ENCODE data around the gene ZNFX1. TPM values are rescaled to one million over a fixed set of nuclear protein-coding genes. Genes with fewer than 3 reads are reported as not detected.

ZNFX1 gene
- total and polyA plus RNA-seq, 2 donors (not counting 1 experiment from before 2014, with no cell fraction given), result 10.3 to 37.9 TPM

GRCh38 chr20:49318430-49319207 is 40.8 kb upstream of the ZNFX1 start:
- POLR2A ChIA-PET, result no interaction called here
- H4K20me1 ChIP-seq (ENCODE audit: control insufficient read depth, insufficient read depth, low read length, poor library complexity, severe bottlenecking), result no peaks in the 10 kb centered on the region
- TF ChIP-seq EZH2 (IDR thresholded peaks at IDR 0.05; ENCODE audit: borderline replicate concordance, insufficient read depth, low read depth, low read length, poor library complexity, severe bottlenecking), result no peak
- TF ChIP-seq, protein P1, sequence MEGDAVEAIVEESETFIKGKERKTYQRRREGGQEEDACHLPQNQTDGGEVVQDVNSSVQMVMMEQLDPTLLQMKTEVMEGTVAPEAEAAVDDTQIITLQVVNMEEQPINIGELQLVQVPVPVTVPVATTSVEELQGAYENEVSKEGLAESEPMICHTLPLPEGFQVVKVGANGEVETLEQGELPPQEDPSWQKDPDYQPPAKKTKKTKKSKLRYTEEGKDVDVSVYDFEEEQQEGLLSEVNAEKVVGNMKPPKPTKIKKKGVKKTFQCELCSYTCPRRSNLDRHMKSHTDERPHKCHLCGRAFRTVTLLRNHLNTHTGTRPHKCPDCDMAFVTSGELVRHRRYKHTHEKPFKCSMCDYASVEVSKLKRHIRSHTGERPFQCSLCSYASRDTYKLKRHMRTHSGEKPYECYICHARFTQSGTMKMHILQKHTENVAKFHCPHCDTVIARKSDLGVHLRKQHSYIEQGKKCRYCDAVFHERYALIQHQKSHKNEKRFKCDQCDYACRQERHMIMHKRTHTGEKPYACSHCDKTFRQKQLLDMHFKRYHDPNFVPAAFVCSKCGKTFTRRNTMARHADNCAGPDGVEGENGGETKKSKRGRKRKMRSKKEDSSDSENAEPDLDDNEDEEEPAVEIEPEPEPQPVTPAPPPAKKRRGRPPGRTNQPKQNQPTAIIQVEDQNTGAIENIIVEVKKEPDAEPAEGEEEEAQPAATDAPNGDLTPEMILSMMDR (IDR thresholded peaks at IDR 0.05), result no peak
- H3K27ac ChIP-seq (ENCODE audit: low read length in 2 of 2), result no peak overlapping the region
- no peaks in the 10 kb centered on the region for H3K79me2 ChIP-seq (ENCODE audit: control insufficient read depth, insufficient read depth, low read length)
- CTCF ChIA-PET, result interaction anchor here (1.4 kb wide), 1 partner anchor 12 kb away, joined by 3 read pairs; no protein-coding TSS in a partner anchor
- peaks cover 0 to 6% (median 1%) of the 10 kb centered on the region in 3 donors for H3K9me3 ChIP-seq (ENCODE audit: control extremely low read depth in 1 of 3, control insufficient read depth in 2 of 3, insufficient read depth in 1 of 3, low read length in 2 of 3)
- intact Hi-C loops (cut with micrococcal nuclease), result loop anchor here (5.0 kb wide), 1 partner anchor 214 kb away; no protein-coding TSS in a partner anchor
- H3K9me3 Mint-ChIP-seq (ENCODE audit: insufficient read depth), result no peaks in the 10 kb centered on the region
- H3K27ac Mint-ChIP-seq, result no peak overlapping the region
- peaks cover 0 to 56% (median 29%) of the 10 kb centered on the region in 4 experiments for H3K27me3 ChIP-seq (replicated peaks in 1 of 4; ENCODE audit: control extremely low read depth in 1 of 4, control insufficient read depth in 3 of 4, insufficient read depth in 4 of 4, low read length in 3 of 4)
- H3K4me1 ChIP-seq (ENCODE audit: control insufficient read depth in 2 of 2, insufficient read depth in 2 of 2, low read length in 2 of 2), result peaks cover 11 to 17% of the 10 kb centered on the region in 2 donors
- DNase-seq, result peak; percentile 41
- H3K36me3 ChIP-seq (replicated peaks in 1 of 2; ENCODE audit: control extremely low read depth in 1 of 2, control insufficient read depth in 1 of 2, extremely low read depth in 1 of 2, insufficient read depth in 2 of 2, low read length in 1 of 2), result no peaks in the 10 kb centered on the region
- H3K4me2 ChIP-seq (replicated peaks; ENCODE audit: low read depth, low read length, poor library complexity, severe bottlenecking), result peak overlapping the region; percentile 75
- peaks cover 44% of the 10 kb centered on the region for H3K27me3 Mint-ChIP-seq
- H3K4me3 Mint-ChIP-seq, result peak overlapping the region; percentile 79
- 2% methylated on average over 54 of the region's 70 CpGs for WGBS (ENCODE audit: insufficient coverage)
- peak overlapping the region in 2 of 5 experiments; percentile 33 to 46 for H3K4me3 ChIP-seq (ENCODE audit: control extremely low read depth in 1 of 5, extremely low read depth in 1 of 5, insufficient read depth in 1 of 5, low read depth in 2 of 5, low read length in 4 of 5)
- H3K9ac ChIP-seq (ENCODE audit: low read length), result peak overlapping the region; percentile 48
- no peak for ATAC-seq (ENCODE audit: low read depth)
- peak overlapping the region; percentile 64 for H2AFZ ChIP-seq (ENCODE audit: insufficient read depth, low read depth, low read length, poor library complexity, severe bottlenecking)
- peaks cover 12% of the 10 kb centered on the region for H3K4me1 Mint-ChIP-seq

- CTCF ChIA-PET, result no interaction called here
- peaks cover 44% of the 10 kb centered on the region for H3K27me3 Mint-ChIP-seq
- peaks cover 0 to 6% (median 1%) of the 10 kb centered on the region in 3 donors for H3K9me3 ChIP-seq (ENCODE audit: control extremely low read depth in 1 of 3, control insufficient read depth in 2 of 3, insufficient read depth in 1 of 3, low read length in 2 of 3)
Measured at GRCh38 chr20:49318091-49318429, 40.2 kb upstream of the ZNFX1 start.

More at GRCh38 chr20:49318091-49318429, 40.2 kb upstream of the ZNFX1 start:
- DNase-seq, result no peak
- peak overlapping the region in 1 of 5 experiments; percentile 46 for H3K4me3 ChIP-seq (ENCODE audit: control extremely low read depth in 1 of 5, extremely low read depth in 1 of 5, insufficient read depth in 1 of 5, low read depth in 2 of 5, low read length in 4 of 5)
- H3K4me2 ChIP-seq (replicated peaks; ENCODE audit: low read depth, low read length, poor library complexity, severe bottlenecking), result peak overlapping the region; percentile 75
- no peaks in the 10 kb centered on the region for H3K36me3 ChIP-seq (replicated peaks in 1 of 2; ENCODE audit: control extremely low read depth in 1 of 2, control insufficient read depth in 1 of 2, extremely low read depth in 1 of 2, insufficient read depth in 2 of 2, low read length in 1 of 2)
- Mint-ChIP-seq H3K4me3 (peak overlapping the region; percentile 38), H3K9me3 (ENCODE audit: insufficient read depth) (no peaks in the 10 kb centered on the region), H3K4me1 (peaks cover 12% of the 10 kb centered on the region), H3K27ac (no peak overlapping the region)
- POLR2A ChIA-PET, result no interaction called here
- H3K79me2 ChIP-seq (ENCODE audit: control insufficient read depth, insufficient read depth, low read length), result no peaks in the 10 kb centered on the region
- no peak overlapping the region for H3K9ac ChIP-seq (ENCODE audit: low read length)
- peaks cover 0 to 56% (median 29%) of the 10 kb centered on the region in 4 experiments for H3K27me3 ChIP-seq (replicated peaks in 1 of 4; ENCODE audit: control extremely low read depth in 1 of 4, control insufficient read depth in 3 of 4, insufficient read depth in 4 of 4, low read length in 3 of 4)
- intact Hi-C loops (cut with micrococcal nuclease), result loop anchor here (5.0 kb wide), 1 partner anchor 214 kb away; no protein-coding TSS in a partner anchor
- H4K20me1 ChIP-seq (ENCODE audit: control insufficient read depth, insufficient read depth, low read length, poor library complexity, severe bottlenecking), result no peaks in the 10 kb centered on the region
- 12% methylated on average over 23 of the region's 23 CpGs for WGBS (ENCODE audit: insufficient coverage)
- TF ChIP-seq EZH2 (IDR thresholded peaks at IDR 0.05; ENCODE audit: borderline replicate concordance, insufficient read depth, low read depth, low read length, poor library complexity, severe bottlenecking), result no peak
- TF ChIP-seq, protein P1 (IDR thresholded peaks at IDR 0.05), result no peak
- ATAC-seq (ENCODE audit: low read depth), result no peak
- H2AFZ ChIP-seq (ENCODE audit: insufficient read depth, low read depth, low read length, poor library complexity, severe bottlenecking), result peak overlapping the region; percentile 64
- H3K27ac ChIP-seq (ENCODE audit: low read length in 2 of 2), result no peak overlapping the region
- peaks cover 11 to 17% of the 10 kb centered on the region in 2 donors for H3K4me1 ChIP-seq (ENCODE audit: control insufficient read depth in 2 of 2, insufficient read depth in 2 of 2, low read length in 2 of 2)

All from B cell (primary cell).